ENCODE results near the gene SESTD1.
"Not testable (repeated sequence)": the region's sequence is repeated elsewhere in the genome, so short reads cannot be mapped to it uniquely, and the experiment has no call there.

The SESTD1 gene

GRCh38 chr2:179260224-179260623 lies 4.4 kb downstream of the SESTD1 start:
- H3K27ac Mint-ChIP-seq, result peak overlapping the region; percentile 14

DNA sequence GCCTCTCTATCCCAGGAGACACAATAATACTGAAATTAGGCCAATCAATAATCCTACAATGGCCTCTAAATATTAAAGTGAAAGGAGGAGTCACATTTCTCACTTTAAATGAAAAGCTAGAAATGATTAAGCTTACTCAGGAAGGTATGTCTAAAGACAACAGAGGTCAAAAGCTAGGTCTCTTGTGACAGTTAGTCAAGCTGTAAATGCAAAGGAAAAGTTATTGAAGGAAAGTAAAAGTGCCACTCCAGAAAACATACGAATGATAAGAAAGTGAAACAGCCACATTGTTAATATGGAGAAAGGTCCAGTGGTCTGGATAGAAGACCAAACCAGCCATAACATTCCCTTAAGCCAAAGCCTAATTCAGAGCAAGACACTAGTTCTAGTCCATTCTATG lies 9.5 kb downstream of the SESTD1 start:
- Mint-ChIP-seq H3K4me1 (peaks cover 50 to 92% of the 10 kb centered on the region in 2 donors), H3K9me3 (peaks cover 5 to 12% of the 10 kb centered on the region in 2 donors), H3K27me3 (no peaks in the 10 kb centered on the region), H3K27ac (peak overlapping the region; percentile 88), H3K36me3 (peaks cover 14 to 21% of the 10 kb centered on the region in 2 donors), H3K4me3 (peak overlapping the region; percentile 21 to 69)
- ATAC-seq (replicated peaks), result peak; percentile 28 to 37
- DNase-seq, result no peak

More at GRCh38 chr2:179260224-179260623, 4.4 kb downstream of the SESTD1 start:
- no peaks in the 10 kb centered on the region for H3K27me3 Mint-ChIP-seq
- H3K4me3 Mint-ChIP-seq, result peak overlapping the region in 1 of 2 donors; percentile 28
- peaks cover 5 to 9% of the 10 kb centered on the region in 2 donors for H3K9me3 Mint-ChIP-seq
- peak in 1 of 2 donors; percentile 14 for ATAC-seq (replicated peaks)
- peaks cover 26 to 80% of the 10 kb centered on the region in 2 donors for H3K4me1 Mint-ChIP-seq
- peaks cover 8 to 12% of the 10 kb centered on the region in 2 donors for H3K36me3 Mint-ChIP-seq
- no peak for DNase-seq

- Mint-ChIP-seq H3K4me1 (peaks cover 52 to 83% of the 10 kb centered on the region in 2 donors), H3K4me3 (peak overlapping the region; percentile 40 to 52), H3K27ac (peak overlapping the region; percentile 87), H3K36me3 (peaks cover 19 to 27% of the 10 kb centered on the region in 2 donors), H3K9me3 (peaks cover 5 to 12% of the 10 kb centered on the region in 2 donors), H3K27me3 (no peaks in the 10 kb centered on the region)
- ATAC-seq (replicated peaks) (peak; percentile 58 to 69), DNase-seq (no peak)
Observed at GRCh38 chr2:179253226-179253625, 11.4 kb downstream of the SESTD1 start.

DNA sequence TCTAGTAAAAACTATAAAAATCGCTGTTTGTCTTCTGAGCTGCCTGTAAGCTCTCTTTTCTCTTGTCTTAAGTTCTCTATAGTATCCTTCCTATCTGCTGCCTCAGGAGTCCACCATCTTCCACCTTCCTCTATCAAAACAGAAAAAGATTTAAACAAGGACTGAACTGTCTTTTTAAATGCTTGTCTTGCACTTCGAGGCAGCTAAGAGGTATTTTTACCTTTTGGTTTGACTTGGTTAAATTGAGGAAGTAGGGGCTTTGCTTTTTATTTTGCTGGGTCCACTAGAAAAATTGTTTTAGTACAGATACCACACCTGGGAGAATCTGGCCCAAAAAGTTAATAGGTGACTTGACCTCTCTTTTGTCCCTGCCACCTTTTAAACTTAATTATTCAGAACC lies 12.2 kb downstream of the SESTD1 start:
- Mint-ChIP-seq H3K4me1 (peaks cover 50 to 81% of the 10 kb centered on the region in 2 donors), H3K36me3 (peaks cover 19 to 27% of the 10 kb centered on the region in 2 donors), H3K27me3 (no peaks in the 10 kb centered on the region), H3K4me3 (peak overlapping the region; percentile 40 to 52), H3K9me3 (peaks cover 5 to 12% of the 10 kb centered on the region in 2 donors), H3K27ac (peak overlapping the region; percentile 87)
- peak; percentile 48 to 52 for ATAC-seq (replicated peaks)
- no peak for DNase-seq

DNA sequence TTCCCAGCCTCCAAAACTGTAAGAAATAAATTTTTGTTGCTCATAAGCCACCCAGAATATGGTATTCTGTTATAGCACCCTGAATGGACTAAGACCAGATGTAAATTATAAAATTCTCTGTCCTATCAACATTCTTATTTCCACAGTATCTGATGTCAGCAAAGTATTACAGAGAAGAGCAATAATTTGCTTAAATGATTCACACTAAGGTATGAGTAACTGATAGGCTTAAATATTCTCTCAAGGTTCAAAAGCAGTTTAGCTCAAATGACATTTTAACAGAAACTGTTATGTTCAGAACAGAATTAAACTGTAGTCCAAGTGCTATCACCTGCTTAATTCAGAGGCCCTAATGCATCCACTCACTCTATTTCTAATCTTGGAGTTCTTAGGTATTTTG lies 12.8 kb downstream of the SESTD1 start:
- Mint-ChIP-seq H3K27ac (peak overlapping the region; percentile 87), H3K27me3 (no peaks in the 10 kb centered on the region), H3K4me1 (peaks cover 47 to 78% of the 10 kb centered on the region in 2 donors), H3K36me3 (peaks cover 19 to 27% of the 10 kb centered on the region in 2 donors), H3K4me3 (peak overlapping the region in 1 of 2 donors; percentile 52), H3K9me3 (peaks cover 5 to 12% of the 10 kb centered on the region in 2 donors)
- ATAC-seq (replicated peaks), result peak; percentile 33 to 44
- DNase-seq, result no peak

GRCh38 chr2:179250848-179251504 lies 13.7 kb downstream of the SESTD1 start:
- Mint-ChIP-seq H3K9me3 (peaks cover 4 to 8% of the 10 kb centered on the region in 2 donors), H3K4me3 (peak overlapping the region in 1 of 2 donors; percentile 25), H3K4me1 (peaks cover 48 to 77% of the 10 kb centered on the region in 2 donors), H3K27ac (peak overlapping the region; percentile 73), H3K36me3 (peaks cover 16 to 26% of the 10 kb centered on the region in 2 donors), H3K27me3 (no peaks in the 10 kb centered on the region)
- DNase-seq (no peak), ATAC-seq (replicated peaks) (peak in 1 of 2 donors; percentile 40)

DNA sequence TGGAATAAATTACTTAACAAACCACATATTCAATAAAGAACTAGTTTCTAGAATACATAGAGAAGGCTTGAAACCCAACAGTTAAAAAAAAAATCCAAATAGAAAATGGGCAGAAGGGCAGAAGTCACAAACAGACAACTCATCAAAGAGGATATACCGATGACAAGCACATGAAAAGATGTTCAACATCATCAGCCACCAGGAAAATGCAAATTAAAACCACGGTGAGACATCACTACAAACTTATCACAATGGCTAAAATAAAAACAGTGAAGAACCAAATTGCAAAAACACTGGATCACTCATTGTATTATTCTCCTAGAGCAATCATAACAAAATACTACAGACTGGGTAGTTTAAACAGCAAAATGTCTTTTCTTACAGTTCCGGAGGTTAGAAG lies 14.5 kb downstream of the SESTD1 start:
- no peak for ATAC-seq (replicated peaks)
- DNase-seq, result no peak
- H3K36me3 Mint-ChIP-seq, result peaks cover 13 to 19% of the 10 kb centered on the region in 2 donors
- H3K4me1 Mint-ChIP-seq, result peaks cover 46 to 77% of the 10 kb centered on the region in 2 donors
- H3K4me3 Mint-ChIP-seq, result peak overlapping the region; percentile 18 to 37
- H3K9me3 Mint-ChIP-seq, result peaks cover 2% of the 10 kb centered on the region in 2 donors
- no peaks in the 10 kb centered on the region for H3K27me3 Mint-ChIP-seq
- peak overlapping the region; percentile 65 for H3K27ac Mint-ChIP-seq

DNA sequence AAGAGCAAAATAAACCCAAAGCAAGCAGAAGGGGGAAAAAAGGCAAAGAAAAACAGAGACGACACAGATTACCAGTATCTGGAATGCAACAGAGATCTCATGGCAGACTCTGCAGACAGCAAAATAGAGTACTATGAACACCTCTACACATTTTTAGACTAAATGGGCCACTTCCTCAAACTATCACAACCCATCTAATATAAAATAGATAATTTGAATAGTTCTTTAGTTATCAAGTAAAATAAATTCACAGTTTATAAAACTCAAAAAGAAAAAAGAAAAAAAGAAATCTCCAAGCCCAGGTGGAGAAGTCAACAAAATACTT lies 16.6 kb downstream of the SESTD1 start:
- H3K4me3 Mint-ChIP-seq, result peak overlapping the region; percentile 19 to 57
- H3K9me3 Mint-ChIP-seq, result peaks cover 2 to 5% of the 10 kb centered on the region in 2 donors
- H3K27me3 Mint-ChIP-seq, result no peaks in the 10 kb centered on the region
- H3K4me1 Mint-ChIP-seq, result peaks cover 38 to 74% of the 10 kb centered on the region in 2 donors
- no peak for DNase-seq
- peak overlapping the region; percentile 75 for H3K27ac Mint-ChIP-seq
- ATAC-seq (replicated peaks), result peak; percentile 33 to 36
- H3K36me3 Mint-ChIP-seq, result peaks cover 13 to 19% of the 10 kb centered on the region in 2 donors

- peaks cover 33 to 74% of the 10 kb centered on the region in 2 donors for H3K4me1 Mint-ChIP-seq
- peak overlapping the region; percentile 19 to 57 for H3K4me3 Mint-ChIP-seq
- DNase-seq (no peak), ATAC-seq (replicated peaks) (peak in 1 of 2 donors; percentile 43)
- H3K9me3 Mint-ChIP-seq, result peaks cover 2 to 7% of the 10 kb centered on the region in 2 donors
- H3K36me3 Mint-ChIP-seq, result peaks cover 13 to 24% of the 10 kb centered on the region in 2 donors
- H3K27ac Mint-ChIP-seq, result peak overlapping the region; percentile 53
- no peaks in the 10 kb centered on the region for H3K27me3 Mint-ChIP-seq
Observed at GRCh38 chr2:179247318-179248023, 17.2 kb downstream of the SESTD1 start.

- H3K27ac Mint-ChIP-seq; H3K27me3 Mint-ChIP-seq; H3K9me3 Mint-ChIP-seq; DNase-seq; H3K4me3 Mint-ChIP-seq; ATAC-seq (replicated peaks): not testable (repeated sequence)
- H3K36me3 Mint-ChIP-seq, result peaks cover 17 to 35% of the 10 kb centered on the region in 2 donors
- H3K4me1 Mint-ChIP-seq, result peaks cover 29 to 74% of the 10 kb centered on the region in 2 donors
Observed at GRCh38 chr2:179245843-179246242, 18.8 kb downstream of the SESTD1 start.

GRCh38 chr2:179243046-179243445 lies 21.6 kb downstream of the SESTD1 start:
- no peak overlapping the region for H3K27ac Mint-ChIP-seq
- H3K4me3 Mint-ChIP-seq, result no peak overlapping the region
- H3K9me3 Mint-ChIP-seq, result peaks cover 6 to 7% of the 10 kb centered on the region in 2 donors
- DNase-seq (no peak), ATAC-seq (replicated peaks) (no peak)
- peaks cover 8 to 24% of the 10 kb centered on the region in 2 donors for H3K36me3 Mint-ChIP-seq
- H3K4me1 Mint-ChIP-seq, result peaks cover 26 to 82% of the 10 kb centered on the region in 2 donors
- no peaks in the 10 kb centered on the region for H3K27me3 Mint-ChIP-seq

- H3K4me1 Mint-ChIP-seq, result peaks cover 25 to 77% of the 10 kb centered on the region in 2 donors
- no peak for ATAC-seq (replicated peaks)
- H3K27ac Mint-ChIP-seq, result peak overlapping the region; percentile 65
- peaks cover 4 to 7% of the 10 kb centered on the region in 2 donors for H3K9me3 Mint-ChIP-seq
- no peak overlapping the region for H3K4me3 Mint-ChIP-seq
- no peaks in the 10 kb centered on the region for H3K27me3 Mint-ChIP-seq
- H3K36me3 Mint-ChIP-seq, result peaks cover 6 to 21% of the 10 kb centered on the region in 2 donors
- no peak for DNase-seq
Observed at GRCh38 chr2:179240481-179241451, 23.9 kb downstream of the SESTD1 start.

GRCh38 chr2:179239838-179240237 lies 24.8 kb downstream of the SESTD1 start:
- no peaks in the 10 kb centered on the region for H3K27me3 Mint-ChIP-seq
- ATAC-seq (replicated peaks) (no peak), DNase-seq (no peak)
- no peak overlapping the region for H3K4me3 Mint-ChIP-seq
- H3K4me1 Mint-ChIP-seq, result peaks cover 27 to 77% of the 10 kb centered on the region in 2 donors
- peaks cover 9 to 24% of the 10 kb centered on the region in 2 donors for H3K36me3 Mint-ChIP-seq
- peaks cover 4 to 7% of the 10 kb centered on the region in 2 donors for H3K9me3 Mint-ChIP-seq
- H3K27ac Mint-ChIP-seq, result peak overlapping the region; percentile 20
